Ammon's horn (tissue), 1 donor: Measurements from ENCODE around the gene BANP.
"Not testable (repeated sequence)": the region's sequence is repeated elsewhere in the genome, so short reads cannot be mapped to it uniquely, and the experiment has no call there.

Experiments used
- DNase-seq: peaks from one replicate; pipeline ENCODE4 v3.0.0-alpha.2; 2016; ENCODE audit warnings: low spot score

BANP gene

DNA sequence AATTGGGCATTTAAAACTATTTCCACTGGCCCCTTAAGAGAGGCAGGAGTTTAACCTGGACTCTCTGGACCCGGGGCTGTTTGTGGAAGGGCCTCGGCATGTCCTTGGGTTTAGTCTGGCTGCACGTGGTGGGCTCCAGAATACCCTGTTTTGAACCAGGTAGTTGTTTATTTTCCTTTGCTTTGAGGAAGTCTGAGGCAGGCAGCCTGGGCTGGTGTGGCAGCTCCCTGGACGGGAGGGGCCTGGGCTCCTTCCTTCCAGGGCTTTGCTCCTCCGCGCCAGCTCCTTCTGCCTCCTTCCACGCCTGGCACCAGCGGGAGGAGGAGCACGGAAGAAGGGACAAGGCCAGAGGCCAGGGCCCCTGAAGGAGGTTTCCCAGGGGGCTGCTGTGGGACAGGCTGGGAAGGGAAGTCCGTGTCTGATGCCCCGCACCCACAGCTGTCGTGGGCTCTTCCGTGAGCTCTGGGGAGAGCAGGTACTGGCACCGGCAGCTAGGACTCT, 15.5 kb downstream of the BANP start:
- DNase-seq: no peak

DNA sequence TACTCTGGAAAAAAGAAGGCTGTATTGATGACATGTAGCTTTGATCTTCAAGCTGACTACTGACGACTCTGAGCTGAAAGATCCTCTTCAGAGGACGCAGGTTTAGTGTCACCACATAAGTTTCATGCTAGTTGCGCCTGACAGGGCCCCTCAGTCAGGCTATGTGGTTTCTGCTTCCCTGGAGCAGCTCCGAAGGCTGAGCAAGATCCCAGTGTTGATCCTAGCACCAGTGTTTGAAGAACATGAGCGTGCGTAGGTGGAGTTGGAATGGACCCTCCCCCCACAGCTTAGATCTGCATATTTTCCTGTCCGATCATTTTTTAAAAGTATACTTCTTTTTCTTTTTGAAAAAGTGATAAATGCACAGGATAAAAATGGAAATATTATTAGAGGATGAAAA, 17.3 kb downstream of the BANP start:
- no peak for DNase-seq

DNA sequence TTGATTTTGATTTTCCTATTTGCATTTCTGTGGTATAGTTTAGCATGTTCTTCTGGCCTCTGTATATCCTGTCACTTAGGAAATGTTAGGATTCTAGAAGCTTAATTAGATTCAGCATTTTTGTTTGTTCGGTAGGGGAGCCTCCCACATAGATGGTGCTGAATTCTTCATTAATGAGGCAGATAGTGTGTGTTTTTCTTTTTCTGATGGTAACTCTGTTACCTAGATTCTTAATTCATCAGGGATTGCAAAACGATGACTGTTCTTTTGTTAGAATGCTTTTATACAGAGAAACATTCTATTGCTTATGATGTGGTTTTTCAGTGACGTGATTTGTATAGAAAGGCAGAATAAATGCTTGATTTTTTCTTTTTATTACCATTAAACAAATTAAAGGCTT, 19.0 kb downstream of the BANP start:
- no peak for DNase-seq

DNA sequence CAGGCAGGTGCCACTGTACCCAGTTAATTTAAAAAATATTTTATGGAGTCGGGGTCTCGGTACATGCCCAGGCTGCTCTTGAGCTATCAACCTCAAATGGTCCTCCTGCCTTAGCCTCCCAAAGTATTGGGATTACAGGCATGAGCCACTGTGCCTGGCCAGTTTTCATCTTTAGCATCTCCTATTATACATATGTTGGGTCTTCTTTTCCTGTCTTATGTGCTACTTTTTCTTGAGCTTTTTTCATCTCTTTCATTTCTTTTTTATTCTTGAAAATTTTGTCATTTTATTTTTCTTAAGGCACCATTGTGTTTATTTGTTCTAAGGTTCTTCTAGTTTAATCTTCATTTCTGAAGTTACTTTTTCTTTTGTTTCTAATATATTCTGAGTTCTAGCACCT, 20.7 kb downstream of the BANP start:
- DNase-seq: no peak

DNA sequence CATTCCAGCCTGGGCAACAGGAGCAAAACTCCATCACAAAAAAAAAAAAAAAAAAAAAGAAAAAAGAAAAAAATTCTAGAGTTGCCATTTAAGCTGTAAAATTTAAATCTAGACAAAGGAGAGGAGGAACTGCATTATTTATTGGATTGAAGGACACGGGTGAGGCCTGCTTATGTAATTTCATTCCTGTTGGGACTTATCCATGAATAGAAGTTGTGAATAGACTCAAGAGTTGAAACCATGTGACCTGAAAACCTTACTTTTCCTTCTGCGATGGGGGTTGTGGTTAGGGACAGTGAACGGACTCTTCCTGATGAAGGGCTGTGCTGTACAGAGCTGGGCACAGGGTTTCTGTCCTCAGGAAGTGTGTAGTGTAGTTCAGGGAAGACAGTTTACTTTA, 22.5 kb downstream of the BANP start:
- DNase-seq: no peak

DNA sequence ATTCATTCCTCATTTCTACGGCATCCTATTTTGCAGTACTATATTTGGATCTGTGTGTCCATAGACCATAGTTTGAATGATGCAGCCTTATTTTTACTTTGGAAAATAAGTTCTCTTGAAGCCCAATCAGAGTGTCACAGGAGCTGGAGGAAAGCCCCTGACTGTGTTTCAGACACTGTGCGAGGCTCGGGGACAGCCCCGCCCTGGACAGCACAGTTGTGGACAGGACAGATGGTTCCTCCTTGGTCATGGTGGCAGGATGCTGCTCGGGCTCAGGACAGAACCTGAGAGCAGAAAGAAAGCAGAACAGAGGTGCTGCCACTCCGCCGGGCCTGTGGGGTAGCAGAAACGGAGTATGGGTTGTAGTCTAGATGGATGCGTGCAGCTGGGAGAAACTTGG, 22.9 kb downstream of the BANP start:
- no peak for DNase-seq

DNA sequence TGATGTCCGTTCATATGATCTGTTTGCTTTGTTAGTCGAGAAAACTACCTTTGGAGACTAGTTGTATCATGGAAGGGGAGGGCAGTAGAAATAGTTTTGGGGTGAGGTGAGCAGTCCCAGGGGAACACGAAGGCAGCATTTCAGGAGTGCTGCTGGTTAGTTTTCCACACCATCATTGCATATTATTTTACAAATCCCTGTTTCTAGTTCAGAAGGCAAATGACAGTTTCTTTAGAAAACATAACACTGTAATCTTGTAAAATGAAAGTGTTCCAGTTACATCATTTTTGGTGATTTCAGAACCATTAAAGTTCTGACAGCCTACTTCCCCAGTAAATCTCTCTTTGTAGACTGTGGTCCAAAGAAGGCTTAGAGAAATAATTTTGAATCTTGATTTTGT, 25.4 kb downstream of the BANP start:
- DNase-seq: no peak

DNA sequence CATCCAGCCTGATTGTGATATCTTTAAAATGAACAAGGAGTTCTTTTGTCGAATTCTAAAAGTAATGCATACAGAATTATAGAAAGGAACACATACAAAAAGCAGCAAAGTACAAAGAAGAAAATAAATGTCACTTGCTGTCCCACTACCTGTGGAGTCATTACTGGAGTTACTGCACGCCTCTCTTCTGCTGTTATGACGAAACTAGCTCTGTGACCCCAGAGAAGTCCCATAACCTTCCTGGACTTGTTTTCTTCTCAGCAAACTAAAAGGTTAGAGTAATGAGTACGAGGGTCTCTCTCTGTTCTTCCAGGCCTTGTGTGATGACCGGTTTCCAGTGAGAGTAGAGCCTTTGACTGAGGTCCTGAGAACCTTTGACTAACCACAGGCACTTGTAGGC, 26.9 kb downstream of the BANP start:
- DNase-seq: no peak

DNA sequence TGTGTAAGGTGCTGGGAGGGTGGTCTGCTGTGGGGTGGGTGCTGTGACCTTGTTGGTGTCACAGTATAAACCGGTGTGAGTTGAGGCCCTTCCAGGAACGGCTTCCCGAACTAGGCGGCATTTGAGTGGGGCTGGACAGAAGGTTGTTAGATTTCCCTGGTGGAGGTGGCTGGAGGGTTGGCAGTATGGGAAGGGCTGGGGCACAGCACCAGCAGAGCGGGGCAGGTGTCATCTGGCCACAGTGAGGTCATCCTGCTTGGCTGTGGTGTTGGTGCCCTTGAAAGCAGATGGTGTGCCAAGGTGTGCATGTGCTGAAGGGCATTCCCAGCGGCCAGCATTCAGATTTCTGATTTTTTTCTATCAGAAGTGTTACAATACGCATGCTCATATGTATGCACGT, 28.1 kb downstream of the BANP start:
- DNase-seq: no peak

DNA sequence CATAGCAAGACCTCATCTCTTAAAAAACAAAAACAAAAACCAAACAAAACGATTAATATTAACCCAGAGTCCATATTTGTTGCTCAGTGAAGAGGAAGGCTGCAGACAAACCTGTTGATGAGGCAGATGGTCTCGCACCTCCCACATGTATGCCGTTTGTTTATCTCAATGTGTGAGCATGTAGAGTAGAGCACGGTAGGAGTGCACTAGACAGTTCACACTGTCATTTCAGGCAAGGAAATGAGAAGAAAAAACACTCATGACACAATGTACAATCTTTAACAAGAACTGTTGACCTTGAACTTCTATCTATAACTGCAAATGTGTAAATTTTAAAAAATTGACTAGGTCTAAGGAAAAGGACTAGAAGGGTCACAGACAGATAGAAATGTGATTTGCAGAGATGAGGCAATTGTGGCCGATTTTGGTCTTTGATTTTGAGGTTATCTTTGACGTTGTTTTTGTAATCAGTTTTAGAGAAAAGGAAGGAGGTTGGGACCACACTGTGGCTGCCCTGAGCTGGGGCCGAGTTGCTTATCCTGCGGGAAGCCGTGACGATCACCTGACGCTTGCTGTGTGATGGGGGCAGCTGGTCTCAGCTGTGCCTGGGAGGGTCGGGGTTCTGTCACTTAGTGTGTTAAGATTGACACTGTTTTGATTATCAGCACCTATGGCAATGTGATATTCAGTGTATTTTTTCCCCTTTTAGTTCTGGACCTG, 28.8 kb downstream of the BANP start:
- peak; percentile 51 for DNase-seq

DNA sequence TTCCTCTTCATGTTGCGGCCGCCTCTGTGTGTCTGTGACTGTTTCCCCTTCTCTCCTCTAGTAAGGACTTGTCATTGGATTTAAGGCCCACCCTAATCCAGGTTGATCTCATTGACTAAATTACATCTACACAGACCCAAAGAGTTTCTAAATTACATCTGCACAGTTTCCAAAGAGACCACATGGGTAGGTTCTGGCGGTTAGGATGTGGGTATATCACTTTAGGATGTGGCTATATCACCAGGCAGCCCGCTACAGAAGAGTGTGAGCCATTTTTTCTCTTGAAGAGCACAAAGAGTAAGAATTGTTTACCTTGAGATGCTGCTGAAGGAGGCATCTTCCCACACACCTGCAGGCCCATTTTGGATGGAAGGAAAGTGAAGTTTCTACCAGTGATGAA, 30.1 kb downstream of the BANP start:
- not testable (repeated sequence) for DNase-seq

DNA sequence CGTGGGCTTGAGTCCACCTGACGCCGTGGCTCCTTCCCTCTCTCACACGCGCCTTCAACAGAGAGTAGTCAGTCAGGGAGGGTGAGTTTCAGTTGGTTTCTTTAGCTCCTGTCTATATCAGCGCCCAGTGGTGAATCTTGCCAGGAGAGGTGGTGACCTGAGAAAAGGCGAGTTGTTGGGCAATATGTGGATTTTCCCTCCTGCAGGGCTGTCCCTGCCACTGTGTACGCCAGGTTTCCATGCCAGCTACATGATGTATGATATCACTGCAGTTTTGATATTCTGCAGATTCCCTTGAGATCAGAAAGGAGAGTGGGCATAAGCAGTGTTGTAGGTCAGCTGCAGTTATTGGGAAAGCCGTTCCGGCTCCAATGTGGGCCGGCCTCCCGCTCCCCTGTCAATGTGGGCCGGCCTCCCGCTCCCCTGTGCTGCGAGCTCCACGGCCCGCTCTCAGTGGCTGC, 31.4 kb downstream of the BANP start:
- DNase-seq: no peak

DNA sequence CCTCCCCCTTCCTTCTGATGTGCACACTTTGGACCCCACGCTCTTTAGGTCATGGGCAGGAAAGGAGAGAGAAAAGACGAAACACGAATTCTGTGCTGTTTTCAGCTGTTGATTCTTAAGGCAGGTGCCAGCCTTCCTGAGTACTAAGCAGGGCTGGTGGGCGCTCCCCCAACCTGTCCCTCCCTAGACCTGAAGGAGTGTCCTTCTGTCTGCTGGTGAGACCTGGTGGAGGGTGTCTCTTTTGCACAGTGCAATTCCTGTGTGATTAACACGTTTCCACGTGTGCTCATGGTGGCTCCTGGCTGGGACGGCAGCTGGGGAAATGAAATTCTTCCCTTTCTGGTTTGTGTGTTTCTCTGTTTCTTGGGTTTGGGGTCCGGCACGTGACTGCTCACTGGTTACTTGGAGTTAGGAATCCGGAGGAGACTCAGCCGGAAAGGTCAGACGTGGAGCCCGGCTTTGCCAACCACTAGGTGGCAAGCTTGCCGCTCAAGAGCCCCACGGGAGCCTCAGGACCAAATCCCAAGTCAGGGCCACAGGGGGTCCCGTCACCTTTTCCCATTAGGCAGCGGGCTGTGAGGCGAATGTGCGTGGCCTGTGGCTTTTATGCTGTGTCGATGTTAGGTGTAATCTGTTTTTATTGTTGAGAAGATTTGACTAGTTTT, 32.0 kb downstream of the BANP start:
- not testable (repeated sequence) for DNase-seq

DNA sequence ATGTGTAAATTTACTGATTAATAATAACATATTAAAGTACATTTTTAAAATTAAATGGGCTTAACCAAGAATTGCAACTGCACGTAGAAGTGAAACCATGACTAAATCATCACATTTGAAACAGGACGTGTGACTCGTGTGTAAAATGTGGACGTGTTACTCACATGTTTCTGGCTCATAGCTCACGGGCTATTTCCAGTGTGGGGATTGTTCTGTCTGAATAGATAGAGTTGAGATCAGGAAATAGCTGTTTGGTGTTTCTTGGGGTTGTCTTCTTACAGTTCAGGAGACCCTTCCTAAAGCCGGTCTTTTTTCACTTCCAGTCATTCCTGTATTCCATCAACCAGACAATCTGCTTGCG, 32.5 kb downstream of the BANP start:
- not testable (repeated sequence) for DNase-seq

DNA sequence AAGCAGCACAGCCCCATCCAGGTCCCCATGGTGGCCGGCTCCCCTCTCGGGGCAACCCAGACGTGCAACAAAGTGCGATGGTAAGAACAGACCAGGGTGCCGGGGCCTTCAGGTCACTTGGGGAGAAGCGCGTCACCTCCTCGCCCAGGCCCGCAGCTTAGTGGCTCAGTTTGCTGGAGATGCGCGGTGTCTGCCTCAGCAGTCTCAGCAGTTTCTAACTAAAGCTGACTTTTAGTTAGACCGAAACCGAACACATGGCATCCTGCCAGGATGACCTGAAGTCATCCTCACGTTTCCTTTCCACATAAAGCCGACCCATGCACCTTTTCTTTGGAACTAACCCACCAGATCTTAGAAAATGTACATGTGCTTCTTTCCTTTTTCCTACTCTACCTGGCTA, 32.9 kb downstream of the BANP start:
- not testable (repeated sequence) for DNase-seq

DNA sequence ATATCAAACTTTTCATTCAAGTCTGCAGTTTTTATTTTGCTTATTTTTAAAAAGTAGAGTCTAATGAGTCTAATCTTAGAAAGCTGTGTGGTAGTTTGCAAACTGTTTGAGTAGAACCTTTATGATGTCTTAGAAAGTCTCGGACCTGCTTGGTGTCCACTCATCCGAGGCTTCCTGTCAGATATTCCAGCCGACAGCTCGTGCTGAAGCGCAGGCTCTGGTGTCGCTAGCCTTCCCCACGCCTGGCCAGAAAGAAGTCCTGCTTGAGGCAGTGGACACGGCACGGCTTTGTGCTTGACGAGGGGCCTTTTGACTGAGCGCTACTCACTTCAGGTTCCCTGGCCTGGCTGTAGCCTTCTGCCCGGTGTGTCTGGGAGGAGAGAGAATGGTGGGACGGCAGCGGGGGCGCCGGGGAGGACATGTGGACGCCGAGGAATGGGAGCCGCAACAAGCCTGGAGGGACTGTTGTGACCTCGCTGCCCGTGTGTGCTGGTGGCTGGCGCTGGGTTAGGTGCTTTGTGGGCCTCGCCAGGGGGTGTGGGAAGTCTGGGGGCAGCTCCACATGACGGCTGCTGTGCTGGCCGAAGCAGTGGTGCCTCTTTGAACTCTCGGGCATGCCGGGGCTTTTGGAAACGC, 33.5 kb downstream of the BANP start:
- DNase-seq: no peak

DNA sequence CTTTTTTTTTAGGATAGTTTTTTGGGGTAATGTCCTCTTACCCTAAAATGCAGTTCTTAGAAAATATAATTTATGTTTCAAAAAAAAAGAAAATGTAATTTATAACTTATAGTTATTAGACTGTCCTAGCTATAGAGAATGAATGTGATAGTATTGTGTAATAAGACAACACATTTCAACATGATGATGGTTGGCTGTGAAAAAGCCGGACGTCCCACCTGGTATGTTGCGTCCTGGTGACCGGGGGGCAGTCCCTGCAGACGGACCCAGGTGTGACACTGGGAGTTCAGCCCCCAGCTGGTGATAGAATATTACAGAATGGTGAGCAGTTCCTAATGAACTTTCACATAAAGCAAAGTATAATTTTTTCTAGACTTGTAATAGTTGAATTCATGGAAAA, 34.3 kb downstream of the BANP start:
- DNase-seq: not testable (repeated sequence)

DNA sequence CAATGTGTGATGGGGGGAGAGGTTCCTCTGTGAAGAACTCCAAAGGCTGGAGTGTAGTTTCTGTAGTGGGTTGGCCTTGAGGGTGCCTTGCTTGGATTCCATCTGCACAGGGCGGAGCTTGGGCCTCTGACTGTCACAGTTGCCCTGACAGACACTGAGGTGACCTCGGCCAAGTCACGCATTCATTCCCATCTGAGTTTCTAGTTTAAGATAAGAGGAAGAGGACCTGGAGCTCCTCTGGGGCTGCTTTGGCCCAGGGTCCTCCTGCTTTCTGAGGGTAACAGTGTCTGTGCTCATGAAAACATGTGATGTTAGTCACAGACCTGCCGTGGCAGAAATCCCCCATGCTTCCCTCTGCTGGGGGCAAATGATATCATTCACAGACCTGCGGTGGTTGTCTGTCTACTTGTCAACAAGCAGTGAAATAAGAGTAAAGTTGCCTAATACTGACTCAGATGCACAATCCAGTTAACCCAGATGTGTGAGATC, 35.2 kb downstream of the BANP start:
- not testable (repeated sequence) for DNase-seq

DNA sequence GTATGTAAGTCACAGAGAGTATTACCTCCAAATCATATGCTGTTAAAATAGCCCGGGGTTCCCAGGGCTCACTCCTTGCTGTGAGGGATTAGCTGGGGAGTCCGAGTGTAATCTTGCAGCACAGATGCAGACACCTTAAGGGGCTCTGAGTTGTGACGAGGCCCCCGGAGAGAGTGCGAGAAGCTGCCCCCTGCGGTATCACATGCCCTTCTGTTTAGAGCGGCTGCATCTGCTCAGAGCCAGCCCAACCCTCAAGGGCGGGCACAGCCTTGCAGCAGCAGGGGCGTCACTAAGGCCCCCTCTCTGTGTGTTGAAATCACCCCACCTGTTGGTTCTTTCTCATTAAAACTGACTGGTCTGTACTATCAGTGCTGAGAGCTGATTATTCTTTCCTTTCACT, 37.4 kb downstream of the BANP start:
- not testable (repeated sequence) for DNase-seq

DNA sequence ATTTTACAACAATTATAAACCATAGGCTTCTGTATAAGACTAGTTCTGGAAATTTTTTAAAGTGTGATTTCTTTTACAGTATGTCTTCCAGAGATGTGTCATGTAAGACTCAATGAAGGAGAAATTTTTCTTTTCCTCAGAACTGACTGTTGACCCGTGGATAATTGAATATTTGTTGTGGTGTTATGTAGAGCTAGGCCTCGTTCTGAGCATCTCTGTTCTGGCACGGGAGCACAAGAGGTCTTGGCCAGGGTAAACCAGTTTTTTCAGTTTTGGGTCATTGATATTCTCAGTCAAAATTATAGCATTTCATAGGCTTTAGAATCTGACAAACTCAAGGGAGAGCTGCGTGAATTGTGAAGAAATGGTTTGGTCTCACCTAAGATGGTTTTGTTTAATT, 39.0 kb downstream of the BANP start:
- DNase-seq: not testable (repeated sequence)

DNA sequence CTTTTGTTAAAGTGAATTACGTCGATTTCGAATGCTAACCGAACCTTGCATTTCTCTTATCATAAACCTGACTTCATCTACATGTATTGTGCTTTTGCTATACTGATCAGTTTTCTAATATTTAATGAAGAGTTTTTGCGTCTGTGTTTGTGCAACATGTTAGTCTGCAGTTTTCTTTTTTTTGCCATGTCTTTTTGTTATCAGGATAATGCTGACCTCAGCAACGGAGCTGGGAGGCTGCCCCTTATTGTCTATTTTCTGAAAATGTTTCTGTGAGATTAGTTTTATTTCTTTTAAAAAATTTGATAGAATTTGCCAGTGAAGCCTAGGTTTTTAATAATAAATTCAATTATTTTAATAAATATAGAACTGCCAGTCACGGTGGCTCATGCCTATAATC, 40.9 kb downstream of the BANP start:
- not testable (repeated sequence) for DNase-seq

DNA sequence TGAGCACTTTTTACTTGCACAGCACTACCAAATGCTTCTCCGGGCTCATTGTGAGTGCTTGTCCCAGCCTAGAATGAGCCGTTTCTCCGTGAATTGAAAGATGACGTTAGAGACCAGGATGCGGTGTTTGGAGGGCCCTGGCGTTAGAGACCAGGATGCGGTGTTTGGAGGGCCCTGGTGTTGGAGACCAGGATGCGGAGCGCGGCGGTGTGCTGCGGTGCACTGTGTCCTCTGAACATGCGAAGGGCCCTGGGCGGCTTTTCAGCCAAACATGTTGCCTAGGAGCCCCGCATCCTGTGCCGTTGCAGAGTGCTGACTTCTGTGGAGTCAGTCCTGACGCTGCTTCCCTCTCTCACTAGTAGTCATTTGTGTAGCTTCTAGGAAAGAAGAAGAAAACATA, 42.7 kb downstream of the BANP start:
- DNase-seq: no peak

DNA sequence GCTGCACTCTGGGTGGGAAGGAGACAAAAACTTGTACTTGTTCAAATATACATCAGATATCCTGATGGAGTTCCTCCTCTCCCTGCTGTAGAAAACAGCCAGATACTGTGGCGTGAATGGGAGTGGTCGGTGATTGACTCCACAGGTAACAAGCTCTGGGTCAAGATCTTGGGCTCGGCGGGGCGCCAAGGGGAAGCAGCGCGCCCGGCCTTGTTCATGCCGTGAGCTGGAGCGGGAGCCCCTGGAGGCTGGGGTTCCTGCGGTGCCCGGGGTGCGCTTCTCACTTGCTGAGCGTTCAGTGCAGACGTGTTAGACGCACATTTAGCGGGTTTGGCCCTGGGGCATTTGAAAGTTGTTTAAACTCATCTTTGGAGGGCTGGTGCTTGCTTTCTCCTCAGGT, 44.4 kb downstream of the BANP start:
- no peak for DNase-seq
